SU-DHL-6 (cell line): ENCODE results near the gene IGF2R.

Experiments used
- H2AFZ ChIP-seq: fragments of 200-600 bp; sonication (generic); 2 replicates; pipeline ENCODE4 v1.6.1; 2014; ENCODE audit warnings: low read depth, mild to moderate bottlenecking, moderate library complexity, mixed read lengths, antibody characterized with exemption, low read length; ENCODE audit not compliant: severe bottlenecking
- H3F3A ChIP-seq: fragments of 200-600 bp; shearing (Covaris generic); 2 replicates; pipeline ENCODE4 v1.6.0; 2016; ENCODE audit warnings: antibody characterized with exemption, mild to moderate bottlenecking; ENCODE audit not compliant: insufficient read depth
- H3K27ac ChIP-seq: fragments of 200-600 bp; sonication (generic); 2 replicates; pipeline ENCODE4 v1.5.1; 2016; ENCODE audit warnings: low read depth, mild to moderate bottlenecking, low read length, moderate library complexity, mixed read lengths
- H3K27me3 ChIP-seq: fragments of 200-600 bp; sonication (generic), shearing (Covaris generic); 2 replicates; pipeline ENCODE4 v1.6.0; 2014; ENCODE audit warnings: mild to moderate bottlenecking, low read length
- H3K36me3 ChIP-seq: fragments of 200-600 bp; sonication (generic); 2 replicates; pipeline ENCODE4 v1.6.1; 2014; ENCODE audit warnings: mild to moderate bottlenecking, low read length, mixed read lengths
- H3K4me2 ChIP-seq: fragments of 300-600, 200-600 bp; shearing (Covaris generic), sonication (generic); 2 replicates; pipeline ENCODE4 v1.6.0; 2014; ENCODE audit warnings: low read length, low read depth, mild to moderate bottlenecking; ENCODE audit not compliant: poor library complexity, severe bottlenecking
- H3K4me3 ChIP-seq: fragments of 200-600 bp; sonication (generic); 2 replicates; pipeline ENCODE4 v1.5.1; 2014; ENCODE audit warnings: antibody characterized with exemption, low read length, mild to moderate bottlenecking, mixed read lengths; ENCODE audit not compliant: insufficient read depth, poor library complexity, severe bottlenecking
- H3K79me2 ChIP-seq: fragments of 200-600 bp; sonication (generic); 2 replicates; pipeline ENCODE4 v1.6.1; 2014; ENCODE audit warnings: mild to moderate bottlenecking, low read length, moderate library complexity; ENCODE audit not compliant: insufficient read depth
- H3K9ac ChIP-seq: fragments of 200-600 bp; sonication (generic); 2 replicates; pipeline ENCODE4 v1.7.0; 2014; ENCODE audit warnings: mild to moderate bottlenecking, low read length
- H3K9me2 ChIP-seq: fragments of 200-600 bp; sonication (generic); replicated peaks from 2 replicates; pipeline ENCODE4 v1.6.1; 2014; ENCODE audit warnings: low read length; ENCODE audit not compliant: insufficient read depth
- H3K9me3 ChIP-seq: fragments of 200-600 bp; sonication (generic); 2 replicates; pipeline ENCODE4 v1.6.1; 2014; ENCODE audit warnings: low read length, mixed read lengths; ENCODE audit not compliant: insufficient read depth
- H4K20me1 ChIP-seq: fragments of 200-600 bp; sonication (generic); 2 replicates; pipeline ENCODE4 v1.6.1; 2014; ENCODE audit warnings: low read depth, mild to moderate bottlenecking, antibody characterized with exemption, low read length, moderate library complexity, mixed read lengths
- EZH2phosphoT487 ChIP-seq: fragments of 200-600 bp; sonication (generic), shearing (Covaris generic); conservative IDR thresholded peaks from 2 replicates; pipeline ENCODE4 v1.6.1; 2018; ENCODE audit warnings: mild to moderate bottlenecking, antibody characterized with exemption, low read length, moderate library complexity, mixed read lengths
- TF ChIP-seq, protein P1 (sequence below): fragments of 200-600 bp; sonication (generic); IDR thresholded peaks from one replicate; pipeline ENCODE4 v1.5.1; 2017; ENCODE audit warnings: antibody characterized with exemption, mild to moderate bottlenecking, low read length, moderate library complexity; ENCODE audit not compliant: insufficient read depth, poor library complexity, severe bottlenecking

The IGF2R gene

DNA sequence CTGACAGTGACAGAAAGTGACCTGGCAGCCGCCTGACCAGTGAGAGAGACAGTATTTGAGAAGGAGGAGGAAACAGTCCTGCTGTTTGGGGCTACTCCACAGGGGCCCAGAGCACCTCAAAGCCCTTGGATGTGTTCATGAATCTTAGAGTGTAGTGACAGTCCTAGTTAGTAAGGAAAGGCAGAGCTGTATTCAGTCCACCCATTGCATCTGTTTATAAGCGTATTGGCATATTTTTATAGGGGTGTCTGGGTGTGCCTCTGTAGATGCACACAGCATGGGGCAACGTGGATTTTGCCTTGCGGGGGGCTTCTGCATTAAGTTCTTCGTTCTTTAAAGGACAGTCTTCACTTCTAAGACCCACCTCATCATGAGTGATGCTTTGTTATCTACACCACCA lies 108.1 kb downstream of the IGF2R start:
- Histone ChIP-seq H4K20me1 (no peaks in the 10 kb centered on the region), H3K36me3 (no peaks in the 10 kb centered on the region)

DNA sequence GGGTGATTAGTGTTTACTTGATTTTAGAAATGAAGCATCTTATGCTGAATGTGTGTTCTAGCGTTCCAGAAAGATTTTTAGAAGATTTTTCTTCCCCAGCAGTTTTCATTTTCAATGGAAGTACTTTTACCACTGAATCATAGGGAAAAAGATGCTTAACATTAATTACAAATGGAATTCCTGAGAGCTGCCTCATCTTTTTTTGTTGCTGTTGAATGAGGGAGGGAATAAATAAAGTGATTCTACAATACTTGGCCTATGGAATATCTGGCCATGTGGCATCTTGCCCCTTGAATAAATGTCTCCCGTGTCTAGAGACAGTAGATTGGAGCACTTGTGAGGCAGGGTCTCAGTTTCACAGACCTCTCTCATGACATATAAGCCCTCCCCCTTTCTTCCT lies 108.6 kb downstream of the IGF2R start:
- TF ChIP-seq, protein P1, sequence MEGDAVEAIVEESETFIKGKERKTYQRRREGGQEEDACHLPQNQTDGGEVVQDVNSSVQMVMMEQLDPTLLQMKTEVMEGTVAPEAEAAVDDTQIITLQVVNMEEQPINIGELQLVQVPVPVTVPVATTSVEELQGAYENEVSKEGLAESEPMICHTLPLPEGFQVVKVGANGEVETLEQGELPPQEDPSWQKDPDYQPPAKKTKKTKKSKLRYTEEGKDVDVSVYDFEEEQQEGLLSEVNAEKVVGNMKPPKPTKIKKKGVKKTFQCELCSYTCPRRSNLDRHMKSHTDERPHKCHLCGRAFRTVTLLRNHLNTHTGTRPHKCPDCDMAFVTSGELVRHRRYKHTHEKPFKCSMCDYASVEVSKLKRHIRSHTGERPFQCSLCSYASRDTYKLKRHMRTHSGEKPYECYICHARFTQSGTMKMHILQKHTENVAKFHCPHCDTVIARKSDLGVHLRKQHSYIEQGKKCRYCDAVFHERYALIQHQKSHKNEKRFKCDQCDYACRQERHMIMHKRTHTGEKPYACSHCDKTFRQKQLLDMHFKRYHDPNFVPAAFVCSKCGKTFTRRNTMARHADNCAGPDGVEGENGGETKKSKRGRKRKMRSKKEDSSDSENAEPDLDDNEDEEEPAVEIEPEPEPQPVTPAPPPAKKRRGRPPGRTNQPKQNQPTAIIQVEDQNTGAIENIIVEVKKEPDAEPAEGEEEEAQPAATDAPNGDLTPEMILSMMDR = no peak
- no peak for TF ChIP-seq EZH2phosphoT487
- H3K9ac ChIP-seq = no peak overlapping the region
- H3K27me3 ChIP-seq = no peaks in the 10 kb centered on the region
- no peak overlapping the region for H3K27ac ChIP-seq
- no peaks in the 10 kb centered on the region for H3K36me3 ChIP-seq
- H3K4me2 ChIP-seq = no peak overlapping the region
- H3K9me2 ChIP-seq = no peaks in the 10 kb centered on the region
- no peaks in the 10 kb centered on the region for H3K79me2 ChIP-seq
- no peaks in the 10 kb centered on the region for H3F3A ChIP-seq
- H4K20me1 ChIP-seq = no peaks in the 10 kb centered on the region
- H3K4me3 ChIP-seq = no peak overlapping the region
- H2AFZ ChIP-seq = no peak overlapping the region
- H3K9me3 ChIP-seq = no peaks in the 10 kb centered on the region

More for the DNA sequence above, 108.1 kb downstream of the IGF2R start:
- Histone ChIP-seq H3F3A (no peaks in the 10 kb centered on the region), H3K9ac (no peak overlapping the region), H3K4me3 (no peak overlapping the region), H3K9me3 (no peaks in the 10 kb centered on the region), H3K27ac (no peak overlapping the region), H3K79me2 (no peaks in the 10 kb centered on the region), H2AFZ (no peak overlapping the region), H3K9me2 (no peaks in the 10 kb centered on the region), H3K4me2 (no peak overlapping the region), H3K27me3 (no peaks in the 10 kb centered on the region)
- TF ChIP-seq EZH2phosphoT487 = no peak
- TF ChIP-seq, protein P1 = no peak

DNA sequence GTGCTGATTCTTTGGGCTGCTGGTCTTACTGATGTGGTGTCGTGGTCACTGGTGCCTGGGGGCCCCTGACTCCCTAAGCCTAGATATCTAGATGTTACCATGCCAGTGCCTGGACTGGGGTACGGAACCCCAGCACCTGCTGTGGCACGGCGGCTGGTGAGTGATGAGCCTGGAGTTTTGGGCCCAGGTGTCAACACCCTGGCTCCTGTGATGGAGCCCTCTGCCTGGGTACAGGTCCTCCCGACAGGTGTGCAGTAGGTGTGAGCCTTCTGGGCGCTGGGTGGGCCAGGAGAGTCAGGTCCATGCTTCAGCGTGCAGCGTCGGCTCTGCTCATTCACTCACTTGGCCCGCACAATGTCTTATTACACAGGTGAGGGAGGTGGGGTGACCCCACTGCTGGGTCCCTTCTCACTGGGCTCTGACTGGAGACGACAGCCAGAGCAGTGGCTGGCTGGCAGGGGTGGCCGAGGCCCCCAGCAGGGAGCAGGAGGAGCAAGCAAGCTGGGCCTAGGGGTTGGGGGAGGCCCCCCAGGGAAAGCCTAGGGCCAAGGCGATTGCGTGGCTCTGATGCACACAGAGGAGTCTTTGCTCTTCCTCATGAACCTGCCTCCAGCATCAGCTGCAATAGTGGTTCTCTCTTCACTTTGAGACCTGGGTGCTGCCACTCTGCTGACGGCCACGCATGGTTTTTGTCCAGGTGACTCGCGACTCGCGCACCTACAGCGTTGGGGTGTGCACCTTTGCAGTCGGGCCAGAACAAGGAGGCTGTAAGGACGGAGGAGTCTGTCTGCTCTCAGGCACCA lies 110.2 kb downstream of the IGF2R start:
- Histone ChIP-seq H3K79me2 (no peaks in the 10 kb centered on the region), H2AFZ (no peak overlapping the region), H3K9me2 (no peaks in the 10 kb centered on the region), H3K9ac (no peak overlapping the region), H3K36me3 (no peaks in the 10 kb centered on the region), H3K4me3 (no peak overlapping the region), H3K27me3 (no peaks in the 10 kb centered on the region), H4K20me1 (no peaks in the 10 kb centered on the region), H3K4me2 (no peak overlapping the region), H3K9me3 (no peaks in the 10 kb centered on the region), H3K27ac (no peak overlapping the region), H3F3A (no peaks in the 10 kb centered on the region)
- TF ChIP-seq, protein P1 = no peak
- no peak for TF ChIP-seq EZH2phosphoT487
